ENCODE results near the gene RIPOR1.

GRCh38 chr16:67517155-67517445 is 11.5 kb upstream of the RIPOR1 start:
- TF ChIP-seq CTCF (IDR thresholded peaks at IDR 0.05; ENCODE audit: insufficient read depth, low read depth, low read length) (no peak), EZH2 (IDR thresholded peaks at IDR 0.05; ENCODE audit: insufficient read depth, low read length) (no peak)
